GM21526 (cell line): ENCODE results near the gene ZDHHC11B.
"Not testable (repeated sequence)": the region's sequence is repeated elsewhere in the genome, so short reads cannot be mapped to it uniquely, and the experiment has no call there.

Experiments
- ATAC-seq: cut with Tn5 transposase; IDR thresholded peaks from one replicate; pipeline ENCODE4 v1.9.1; 2021; ENCODE audit warnings: moderate library complexity; ENCODE audit not compliant: unreplicated experiment, low FRiP score

ZDHHC11B gene

DNA sequence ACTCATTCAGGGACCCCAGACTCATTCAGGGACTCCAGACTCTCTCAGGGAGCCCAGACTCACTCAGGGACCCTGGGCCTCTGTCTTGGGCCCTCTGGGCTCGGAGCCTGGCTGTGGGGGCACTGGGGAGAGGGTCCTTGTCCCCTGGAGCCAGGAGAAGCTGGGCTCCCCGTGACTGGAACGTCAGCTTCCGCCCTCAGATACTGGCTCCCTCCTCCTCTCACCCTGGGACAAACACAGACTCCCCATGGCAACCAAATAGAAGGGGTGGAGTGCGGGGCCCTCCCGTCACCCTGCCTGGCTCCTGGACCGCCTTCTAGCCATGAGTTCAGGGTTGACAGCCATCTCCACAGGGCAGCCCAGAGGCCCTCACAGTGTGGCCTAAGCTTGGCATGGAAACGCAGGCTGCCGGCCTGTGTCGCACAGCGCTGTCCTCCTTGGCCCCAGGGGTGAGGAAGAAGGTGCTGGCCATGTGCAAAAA, 27.6 kb downstream of the ZDHHC11B start:
- no peak for ATAC-seq

DNA sequence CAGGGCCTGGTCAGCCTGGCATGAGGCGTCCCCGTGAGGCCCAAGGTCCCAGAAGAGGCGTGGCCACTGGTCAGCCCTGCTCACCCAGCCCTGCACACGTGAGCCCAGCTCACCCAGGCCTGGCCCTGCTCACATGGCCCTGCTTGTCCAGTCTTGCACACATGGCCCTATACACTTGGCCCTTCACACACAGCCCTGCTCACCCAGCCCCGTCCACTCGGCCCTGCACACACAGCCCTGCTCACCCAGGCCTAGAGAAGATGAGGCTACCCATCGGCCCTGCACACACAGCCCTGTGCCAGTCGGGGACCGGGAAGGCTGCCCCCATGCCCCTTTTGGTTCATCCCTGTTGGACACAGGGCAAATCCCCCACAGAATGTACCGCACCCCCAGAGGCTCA, 28.4 kb downstream of the ZDHHC11B start:
- ATAC-seq, result no peak

DNA sequence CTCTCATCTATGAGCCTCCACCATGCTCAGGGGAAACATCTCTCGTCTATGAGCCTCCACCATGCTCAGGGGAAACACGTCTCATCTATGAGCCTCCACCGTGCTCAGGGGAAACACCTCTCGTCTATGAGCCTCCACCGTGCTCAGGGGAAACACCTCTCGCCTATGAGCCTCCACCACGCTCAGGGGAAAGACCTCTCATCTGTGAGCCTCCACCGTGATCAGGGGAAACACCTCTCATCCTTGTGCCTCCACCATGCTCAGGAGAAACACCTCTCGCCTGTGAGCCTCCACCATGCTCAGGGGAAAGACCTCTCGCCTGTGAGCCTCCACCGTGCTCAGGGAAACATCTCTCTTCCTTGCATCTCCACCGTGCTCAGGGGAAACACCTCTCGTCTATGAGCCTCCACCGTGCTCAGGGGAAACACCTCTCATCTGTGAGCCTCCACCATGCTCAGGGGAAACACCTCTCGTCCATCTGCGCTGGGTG, 30.3 kb downstream of the ZDHHC11B start:
- ATAC-seq, result not testable (repeated sequence)

DNA sequence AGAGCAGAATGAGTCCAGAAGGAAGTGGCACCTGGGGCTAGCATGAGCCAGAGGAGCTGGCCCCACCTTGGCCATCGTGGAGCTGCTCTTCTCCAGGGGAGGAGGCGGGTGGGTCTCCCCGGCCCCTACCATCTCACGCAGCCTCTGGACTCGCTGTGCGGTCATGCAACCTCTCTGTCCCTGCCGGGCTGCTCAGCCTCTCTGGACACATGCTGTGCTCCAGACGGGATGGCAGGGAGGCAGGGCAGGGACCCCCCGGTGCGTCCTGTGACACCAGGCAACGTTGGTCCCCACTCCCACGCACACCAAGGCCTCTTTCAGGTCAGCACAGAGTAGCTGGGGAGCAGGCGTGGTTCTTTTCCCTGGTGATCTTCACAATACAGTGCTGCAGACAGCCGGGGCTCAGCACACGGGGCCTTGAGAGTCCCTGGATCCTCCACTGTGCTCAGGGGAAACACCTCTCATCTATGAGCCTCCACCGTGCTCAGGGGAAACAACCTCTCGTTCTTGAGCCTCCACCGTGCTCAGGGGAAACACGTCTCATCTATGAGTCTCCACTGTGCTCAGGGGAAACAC, 30.9 kb downstream of the ZDHHC11B start:
- not testable (repeated sequence) for ATAC-seq

DNA sequence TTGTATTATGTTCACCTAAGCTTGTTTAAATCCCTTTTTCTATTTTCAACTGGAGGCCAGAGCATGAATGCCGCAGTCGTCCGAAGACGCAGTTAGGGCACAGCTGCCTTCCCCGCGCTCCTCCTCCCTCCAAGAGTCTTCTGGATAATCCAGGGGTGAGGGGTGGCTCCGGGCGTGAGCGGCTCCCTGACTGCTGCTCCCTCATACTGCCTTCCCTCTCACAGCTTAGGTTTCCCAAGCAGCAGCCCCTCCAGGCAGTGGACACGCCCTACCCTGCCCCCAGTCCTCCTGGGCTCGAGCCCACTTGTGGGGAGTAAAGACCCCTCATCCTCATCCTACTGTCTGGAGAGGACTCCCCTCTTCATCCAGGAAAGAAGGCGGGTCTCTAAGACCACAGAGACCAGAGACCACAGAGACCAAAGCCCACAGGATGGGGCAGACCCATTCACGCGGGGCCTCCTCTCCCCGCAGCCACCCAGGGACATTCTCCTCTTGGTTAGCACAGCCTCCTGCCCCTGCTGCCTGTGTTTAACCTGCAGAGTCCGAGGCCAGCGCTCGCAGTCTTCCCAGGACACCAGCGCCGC, 31.9 kb downstream of the ZDHHC11B start:
- not testable (repeated sequence) for ATAC-seq

DNA sequence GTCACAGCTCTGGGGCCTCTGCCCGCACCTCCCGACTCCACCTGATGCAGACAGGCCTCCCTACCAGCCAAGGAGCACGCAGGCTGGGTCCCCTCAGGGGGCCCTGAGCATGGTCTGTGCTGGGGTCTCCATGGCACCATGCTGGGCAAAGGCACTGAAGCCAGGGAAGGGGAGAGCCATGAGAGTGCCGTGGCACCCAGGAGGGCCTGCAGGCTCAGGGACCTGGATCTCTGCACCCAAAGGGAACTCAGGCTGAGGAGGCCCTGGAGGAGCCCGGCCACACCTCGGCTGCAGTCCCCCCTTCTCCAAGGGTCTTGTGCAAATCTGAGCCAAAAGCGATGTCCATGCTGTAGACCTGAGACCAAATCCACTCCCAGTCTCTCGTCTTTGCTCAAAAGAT, 32.5 kb downstream of the ZDHHC11B start:
- not testable (repeated sequence) for ATAC-seq

DNA sequence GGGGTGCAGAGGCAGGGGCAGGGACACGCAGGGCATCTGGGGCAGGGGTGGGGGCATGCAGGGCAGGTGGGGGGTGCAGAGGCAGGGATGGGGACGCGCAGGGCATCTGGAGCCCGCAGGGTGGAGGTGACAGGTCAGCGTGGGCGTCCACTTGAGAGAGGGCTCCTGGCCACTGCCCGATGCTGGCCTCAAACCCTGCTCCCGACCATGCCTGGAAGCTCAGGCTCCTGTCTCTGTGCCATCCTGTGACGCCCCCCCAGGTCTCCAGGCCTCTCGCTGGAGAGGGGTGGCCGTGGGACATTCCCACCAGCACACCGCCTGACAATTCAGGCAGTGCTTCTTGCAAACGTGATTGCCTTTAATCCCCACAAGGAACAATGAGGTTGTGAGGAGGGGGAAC, 33.0 kb downstream of the ZDHHC11B start:
- no peak for ATAC-seq

DNA sequence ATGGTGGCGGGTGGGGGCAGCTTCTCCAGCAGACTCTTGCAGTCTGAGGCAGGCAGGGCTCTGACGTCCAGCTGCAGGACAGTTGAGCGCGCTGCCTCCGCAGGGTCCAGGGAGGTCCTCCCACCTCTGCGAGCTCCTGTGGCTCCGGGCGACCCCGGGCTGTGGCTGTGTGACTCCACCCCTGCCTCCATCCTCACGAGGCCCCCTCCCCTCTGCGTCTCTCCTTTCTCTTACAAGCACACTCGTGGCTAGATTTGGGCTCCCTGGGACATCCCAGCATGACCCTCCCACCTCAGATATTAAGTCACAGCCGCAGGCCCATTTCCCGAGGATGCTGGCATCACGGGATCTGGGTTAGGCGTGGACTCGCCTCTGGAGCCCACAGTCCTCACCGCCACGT, 34.3 kb downstream of the ZDHHC11B start:
- not testable (repeated sequence) for ATAC-seq

DNA sequence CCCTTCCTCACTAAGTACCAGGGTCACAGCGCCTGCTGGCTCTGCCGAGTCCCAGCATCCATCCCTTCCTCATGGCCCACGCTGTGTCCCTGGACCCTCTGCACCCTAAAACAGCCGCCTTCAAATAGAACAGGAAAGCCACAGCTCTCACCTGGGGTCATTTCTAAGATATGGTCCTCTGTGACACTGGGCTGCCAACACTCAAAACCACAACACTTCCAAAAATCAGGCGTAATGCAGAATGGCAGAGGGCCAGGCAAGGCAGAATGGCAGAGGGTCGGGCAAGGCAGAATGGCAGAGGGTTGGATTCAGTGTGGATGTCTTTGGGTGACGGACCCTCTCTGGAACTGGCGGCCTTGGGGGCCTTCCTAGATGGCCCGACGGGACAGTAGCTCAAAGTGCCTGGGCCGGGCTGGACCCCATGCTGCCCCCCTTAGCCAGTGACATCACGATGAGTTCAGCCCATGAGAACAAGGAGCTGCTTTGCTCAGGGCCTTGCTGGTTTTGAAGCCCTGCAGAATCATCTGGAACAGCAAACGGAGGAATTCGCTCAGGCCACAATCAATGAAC, 35.3 kb downstream of the ZDHHC11B start:
- ATAC-seq, result no peak

DNA sequence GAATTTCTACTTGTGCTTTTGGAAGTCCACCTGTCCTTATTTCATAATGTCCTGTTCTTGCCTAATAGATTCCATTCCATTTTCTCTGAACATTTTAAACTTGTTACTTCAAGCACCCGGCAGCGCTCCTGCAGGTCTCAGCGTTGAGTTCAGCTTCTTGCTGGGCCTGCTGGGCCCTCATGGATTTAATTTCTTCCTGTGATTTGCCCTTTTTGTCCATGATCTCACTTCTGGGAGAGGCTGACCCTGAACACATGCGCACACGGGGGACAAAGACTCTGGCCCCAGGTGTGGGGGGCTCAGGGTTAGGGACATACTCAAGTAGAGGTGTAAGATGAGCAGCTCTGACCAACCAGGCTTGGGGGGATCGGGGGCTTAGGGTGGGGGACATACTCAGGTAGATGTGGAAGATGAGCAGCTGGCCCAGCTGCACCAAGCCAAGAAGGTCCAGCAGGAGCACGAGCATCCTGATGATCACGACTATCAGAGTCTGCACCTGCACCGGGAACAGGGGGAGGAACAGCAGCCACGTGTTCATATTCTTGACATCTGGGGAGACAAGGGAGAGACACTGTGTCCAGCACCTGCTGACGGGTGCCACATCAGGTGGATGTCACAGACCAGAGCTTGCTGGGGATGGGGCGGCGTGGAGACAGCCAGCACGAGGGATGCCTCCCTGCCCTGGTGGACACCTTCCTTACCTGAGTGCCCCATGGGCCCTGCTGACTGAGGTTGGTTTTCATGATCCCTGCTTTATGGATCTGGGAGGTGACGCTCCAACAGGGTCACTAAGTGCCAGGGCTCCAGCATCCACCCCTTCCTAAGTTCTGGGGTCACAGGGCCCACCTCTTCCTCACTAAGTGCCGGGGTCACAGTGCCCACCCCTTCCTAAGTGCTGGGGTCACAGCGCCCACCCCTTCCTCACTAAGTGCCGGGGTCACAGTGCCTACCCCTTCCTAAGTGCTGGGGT, 36.2 kb downstream of the ZDHHC11B start:
- ATAC-seq, result not testable (repeated sequence)

DNA sequence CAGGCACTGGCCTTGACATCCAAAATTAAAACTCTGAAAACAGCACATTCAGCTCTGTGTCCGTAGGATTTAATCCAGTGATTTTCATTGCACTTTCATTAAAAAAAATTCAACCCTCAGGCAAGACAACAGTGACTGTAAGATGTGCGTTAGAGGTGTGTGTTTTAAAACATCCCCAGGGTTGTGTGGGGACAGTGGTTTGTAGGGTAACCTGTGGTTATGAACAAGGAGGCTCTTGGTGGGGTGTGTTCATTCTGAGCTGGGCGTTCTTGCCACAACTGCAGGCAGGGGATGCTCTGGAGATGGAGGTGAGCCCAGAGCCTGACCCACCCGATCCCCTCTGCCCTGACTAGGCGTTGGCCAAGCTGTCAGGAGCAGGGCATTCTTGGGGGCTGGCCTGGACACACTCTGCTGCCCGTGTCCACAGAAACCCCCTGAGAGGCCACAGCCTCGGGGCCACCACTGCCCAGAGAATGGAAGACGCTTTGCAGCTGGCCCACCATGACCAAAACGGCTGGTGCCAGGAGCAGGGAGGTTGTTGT, 37.2 kb downstream of the ZDHHC11B start:
- ATAC-seq, result not testable (repeated sequence)

DNA sequence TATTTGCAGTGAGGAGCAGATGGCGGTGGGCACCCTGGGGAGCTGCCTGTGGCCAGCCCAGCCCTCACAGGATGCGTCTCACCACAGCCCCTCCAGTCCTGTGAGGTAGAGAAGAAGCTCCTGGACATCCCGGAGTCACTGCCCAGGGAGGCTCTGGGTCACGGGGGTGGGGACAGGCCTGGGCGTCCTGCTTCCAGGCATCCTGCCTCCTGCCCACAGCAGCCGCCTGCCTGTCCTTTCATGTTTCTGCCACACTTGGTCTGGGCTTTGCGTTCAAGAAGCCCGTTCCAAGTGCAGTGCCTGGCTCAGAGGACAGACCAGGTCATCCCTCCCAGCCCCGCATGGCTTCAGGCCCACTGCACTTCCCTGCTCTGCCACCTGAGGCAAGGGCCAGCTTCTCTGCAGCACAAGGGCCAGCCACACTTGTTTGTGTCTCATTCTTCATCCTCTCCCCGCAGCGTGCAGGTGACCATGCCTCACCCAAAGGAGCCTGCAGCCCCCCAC, 38.2 kb downstream of the ZDHHC11B start:
- no peak for ATAC-seq

DNA sequence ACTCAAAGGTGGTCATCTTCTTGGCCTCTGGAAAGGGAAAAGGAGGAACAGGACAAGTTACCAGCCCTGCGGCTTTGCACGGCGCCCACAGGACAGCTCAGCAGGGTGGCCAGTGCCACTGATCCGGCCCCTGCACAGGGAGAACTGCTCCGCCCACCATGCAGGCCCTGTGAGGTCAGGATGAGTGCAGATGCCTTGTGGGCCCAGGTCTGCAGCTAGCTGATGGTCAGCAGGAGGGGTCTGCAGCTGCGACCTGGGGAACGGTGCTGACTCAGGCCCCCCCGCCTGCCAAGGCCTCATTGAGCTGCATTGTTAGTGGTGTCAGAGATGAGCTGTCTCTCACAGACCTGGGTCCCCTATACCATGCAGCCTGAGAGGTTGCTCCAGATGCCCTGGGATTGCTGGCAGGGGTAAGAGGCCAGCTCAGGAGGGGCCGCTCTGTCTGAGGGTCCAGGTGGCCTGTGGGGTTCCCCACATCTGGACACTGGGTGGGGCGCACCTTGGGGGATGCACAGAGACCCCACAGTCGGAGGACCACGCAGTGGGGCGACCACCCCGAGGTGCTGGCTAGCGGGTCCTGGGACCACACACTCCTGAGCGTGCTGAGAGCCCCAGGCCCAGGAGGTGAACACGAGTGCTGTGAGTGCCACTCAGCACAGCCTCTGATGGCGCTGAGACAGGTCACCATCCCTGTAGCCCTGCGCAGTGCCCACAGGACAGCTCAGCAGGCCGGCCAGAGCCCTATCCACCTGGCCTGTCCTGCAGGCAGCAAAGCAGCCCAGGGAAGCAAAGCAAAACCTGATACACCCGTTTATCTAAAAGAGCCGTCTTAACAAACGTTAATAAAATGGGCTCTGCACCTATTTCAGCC, 39.0 kb downstream of the ZDHHC11B start:
- ATAC-seq, result not testable (repeated sequence)

DNA sequence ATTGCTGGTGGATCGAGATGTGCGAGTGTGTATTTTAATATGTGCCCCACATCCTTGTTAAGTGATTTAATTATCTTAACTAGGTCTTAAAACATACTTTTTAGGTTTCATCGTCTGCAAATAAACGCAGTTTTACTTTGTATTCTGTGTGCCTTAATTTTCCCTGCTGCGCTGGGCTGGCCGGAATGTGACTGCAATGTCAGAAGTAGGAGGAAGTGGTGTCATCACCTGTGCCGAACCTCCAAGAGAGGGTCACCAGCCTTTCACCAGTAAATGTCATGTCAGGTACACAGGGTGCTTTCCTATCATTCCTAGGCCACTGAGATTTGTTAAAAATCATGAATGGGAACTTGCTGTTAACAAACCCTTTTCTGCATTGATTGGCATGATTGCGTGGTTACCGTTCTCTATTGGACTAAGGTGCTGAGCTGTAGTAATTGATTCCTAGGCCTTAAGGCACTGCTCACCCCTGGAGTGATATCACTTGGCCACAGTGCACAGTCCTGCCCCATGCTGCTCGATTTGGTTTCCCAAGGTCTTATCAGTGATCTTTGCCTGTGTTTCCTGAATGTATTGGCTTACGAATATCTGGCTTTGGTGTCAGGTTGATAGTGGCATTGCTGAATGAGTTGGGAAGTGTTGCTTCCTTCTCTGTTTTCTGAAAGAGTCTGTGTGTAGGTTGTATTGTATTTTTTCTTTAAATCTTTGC, 40.7 kb downstream of the ZDHHC11B start:
- ATAC-seq, result not testable (repeated sequence)

DNA sequence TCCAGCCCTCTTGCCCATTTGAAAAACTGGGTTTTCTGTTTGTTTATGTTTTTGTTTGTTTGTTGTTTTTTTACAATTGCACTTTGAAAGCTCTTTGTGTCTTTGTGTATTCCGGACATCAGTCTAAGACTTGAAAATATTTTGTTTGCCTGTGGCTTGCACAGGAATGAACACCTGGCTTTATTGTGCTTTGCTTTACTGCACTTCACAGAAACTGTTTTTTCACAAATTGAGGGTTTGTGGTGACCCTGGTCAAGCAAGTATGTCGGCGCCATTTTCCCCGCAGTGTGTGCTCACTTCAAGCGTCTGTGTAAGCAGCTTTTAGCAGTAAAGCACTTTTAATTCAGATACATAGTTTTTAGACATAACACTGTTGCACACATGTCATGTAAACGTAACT, 42.3 kb downstream of the ZDHHC11B start:
- ATAC-seq, result not testable (repeated sequence)

DNA sequence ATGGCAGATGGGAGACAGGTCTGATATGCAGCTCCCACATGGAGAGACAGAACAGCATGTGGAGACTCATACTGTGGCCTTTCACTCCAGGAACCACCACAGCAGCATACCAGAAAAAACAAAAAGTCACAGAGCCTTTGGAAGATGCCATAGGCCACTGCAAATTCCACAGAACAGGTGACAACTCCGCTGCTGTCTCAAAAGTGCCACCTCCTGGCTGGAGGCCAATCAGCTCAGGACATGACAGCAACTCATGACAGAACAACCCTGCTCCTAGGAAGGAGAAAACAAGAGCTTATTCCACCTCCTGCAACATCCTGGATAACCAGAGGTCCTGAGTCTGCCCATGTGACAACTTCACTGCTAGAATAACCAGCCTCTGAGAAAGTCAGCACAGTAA, 50.4 kb downstream of the ZDHHC11B start:
- not testable (repeated sequence) for ATAC-seq

DNA sequence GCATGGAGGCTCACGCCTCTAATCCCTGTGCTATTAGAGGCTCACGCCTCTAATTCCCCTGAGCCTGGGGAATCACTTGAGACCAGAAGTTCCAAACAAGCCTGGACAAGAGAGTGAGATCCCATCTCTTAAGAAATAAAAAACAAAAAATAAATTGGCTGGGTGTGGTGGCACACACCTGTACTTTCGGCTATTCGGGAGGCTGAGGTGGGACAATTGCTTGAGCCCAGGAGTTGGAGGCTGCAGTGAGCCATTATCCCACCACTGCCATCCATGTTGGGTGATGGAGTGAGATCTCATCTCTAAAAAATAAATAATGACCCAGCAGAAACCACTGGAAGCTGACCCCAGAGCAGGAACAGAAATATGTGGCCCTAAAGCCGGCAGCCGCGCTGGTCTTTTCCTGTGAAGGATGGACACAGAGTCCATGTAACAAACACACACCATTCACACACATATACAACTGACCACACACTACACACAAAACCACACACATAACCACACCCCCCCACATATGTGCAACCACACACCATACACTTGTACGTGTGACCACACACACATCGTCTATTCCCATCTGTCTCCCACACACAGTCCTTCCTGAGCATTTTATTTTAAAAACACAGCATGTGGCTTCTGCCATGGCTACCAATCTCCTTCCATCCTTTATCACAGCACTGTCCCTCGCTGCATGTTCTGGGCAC, 51.6 kb downstream of the ZDHHC11B start:
- not testable (repeated sequence) for ATAC-seq

DNA sequence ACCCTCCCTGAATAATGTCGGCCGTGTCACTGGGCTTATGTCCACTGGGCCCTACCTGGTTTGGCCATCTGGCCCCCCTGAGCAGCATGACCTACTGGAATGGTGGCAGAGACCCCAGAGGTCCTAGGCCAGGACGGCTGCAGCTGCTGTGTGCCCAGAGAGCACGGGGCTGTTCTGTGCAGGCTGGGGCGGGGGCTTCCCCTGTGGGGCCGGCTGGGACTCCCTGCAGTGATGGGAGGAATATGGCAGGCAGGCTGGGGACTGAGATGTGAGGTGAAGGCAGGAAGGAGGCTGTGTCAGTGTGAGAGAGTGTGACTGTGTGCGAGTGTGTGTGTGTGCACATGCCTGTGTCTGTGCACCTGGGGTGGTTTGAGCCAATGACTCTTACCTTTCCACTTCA, 55.3 kb downstream of the ZDHHC11B start:
- ATAC-seq, result not testable (repeated sequence)
